ENCODE results near the gene CDH4.

CDH4 gene

GRCh38 chr20:61728326-61728725 is 476.3 kb downstream of the CDH4 start:
- no peak for TF ChIP-seq CTCF (IDR thresholded peaks at IDR 0.05; ENCODE audit: borderline replicate concordance, control extremely low read depth, extremely low read depth, insufficient read depth, missing control alignments)
- DNase-seq (ENCODE audit: low spot score): no peak
- in situ Hi-C loops (cut with MboI; ENCODE audit: low sequenced_read_pairs, unreplicated experiment): no loop called here

- in situ Hi-C loops (cut with MboI; ENCODE audit: low sequenced_read_pairs, unreplicated experiment): no loop called here
Measured at GRCh38 chr20:61728786-61729770, 477.0 kb downstream of the CDH4 start.

GRCh38 chr20:61730631-61731362 is 478.7 kb downstream of the CDH4 start:
- no peak for DNase-seq (ENCODE audit: low spot score)
- no peak for TF ChIP-seq CTCF (IDR thresholded peaks at IDR 0.05; ENCODE audit: borderline replicate concordance, control extremely low read depth, extremely low read depth, insufficient read depth, missing control alignments)
- in situ Hi-C loops (cut with MboI; ENCODE audit: low sequenced_read_pairs, unreplicated experiment): no loop called here

More at GRCh38 chr20:61728786-61729770, 477.0 kb downstream of the CDH4 start:
- no peak for DNase-seq (ENCODE audit: low spot score)
- TF ChIP-seq CTCF (IDR thresholded peaks at IDR 0.05; ENCODE audit: borderline replicate concordance, control extremely low read depth, extremely low read depth, insufficient read depth, missing control alignments): no peak

GRCh38 chr20:61731363-61732181 is 479.5 kb downstream of the CDH4 start:
- DNase-seq (ENCODE audit: low spot score): no peak
- in situ Hi-C loops (cut with MboI; ENCODE audit: low sequenced_read_pairs, unreplicated experiment): no loop called here
- TF ChIP-seq CTCF (IDR thresholded peaks at IDR 0.05; ENCODE audit: borderline replicate concordance, control extremely low read depth, extremely low read depth, insufficient read depth, missing control alignments): no peak

- in situ Hi-C loops (cut with MboI; ENCODE audit: low sequenced_read_pairs, unreplicated experiment): no loop called here
- no peak for TF ChIP-seq CTCF (IDR thresholded peaks at IDR 0.05; ENCODE audit: borderline replicate concordance, control extremely low read depth, extremely low read depth, insufficient read depth, missing control alignments)
Measured at GRCh38 chr20:61732511-61733210, 480.6 kb downstream of the CDH4 start.

More at GRCh38 chr20:61732511-61733210, 480.6 kb downstream of the CDH4 start:
- DNase-seq (ENCODE audit: low spot score): no peak
